ENCODE data around the gene MCIDAS.

MCIDAS gene

DNA sequence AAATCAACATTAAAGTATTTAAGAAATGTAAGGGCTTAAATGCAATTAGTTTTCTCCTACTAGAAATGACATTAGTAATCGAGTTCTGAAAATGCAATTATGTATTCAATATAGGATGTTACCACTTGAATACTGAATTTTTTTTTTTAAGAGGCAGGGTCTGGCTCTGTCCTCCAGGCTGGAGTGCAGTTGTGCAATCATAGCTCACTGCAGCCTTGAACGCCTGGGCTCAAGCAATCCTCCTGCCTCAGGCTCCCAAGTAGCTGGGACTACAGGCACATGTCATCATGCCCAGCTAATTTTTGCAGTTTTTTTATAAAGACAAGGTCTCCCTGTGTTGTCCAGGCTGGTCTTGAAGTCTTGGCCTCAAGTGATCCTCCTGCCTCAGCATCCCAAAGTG lies 55.6 kb downstream of the MCIDAS start:
- DNase-seq (ENCODE audit: extremely low read depth in 1 of 2, low read depth in 1 of 2) = no peak

Data from stimulated activated CD8-positive, alpha-beta memory T cell treated with anti-CD3 and anti-CD28 coated beads, Interleukin-7, amount 100 ng/mL, for 48 hours (primary cell).